ENCODE measurements around the gene TMCO2. TPM values are rescaled to one million over a fixed set of nuclear protein-coding genes. Genes with fewer than 3 reads are reported as not detected.

TMCO2 gene
- polyA plus RNA-seq, 1 experiment, result not detected

- no peak for TF ChIP-seq CTCF (IDR thresholded peaks at IDR 0.05; ENCODE audit: low read depth, low read length)
- ChIA-PET CTCF (interaction anchor here (1.2 to 1.7 kb wide), 3 partner anchors 75 to 97 kb away, joined by 3 to 7 read pairs (median 4); no protein-coding TSS in a partner anchor), POLR2A (no interaction called here)
- Histone ChIP-seq H3K27me3 (ENCODE audit: control insufficient read depth, insufficient read depth, low read length) (no peaks in the 10 kb centered on the region), H3K9me3 (ENCODE audit: control insufficient read depth, insufficient read depth, low read length) (no peaks in the 10 kb centered on the region; the same call in 1 of the 2 replicates), H3K27ac (ENCODE audit: low read depth, low read length) (no peak overlapping the region), H3K4me3 (ENCODE audit: low read depth, low read length) (no peak overlapping the region)
- no peak for DNase-seq (ENCODE audit: low read depth, low spot score)
Observed at GRCh38 chr1:40240390-40240789, 7.3 kb upstream of the TMCO2 start.

- ChIA-PET CTCF (interaction anchor here (0.6 to 1.4 kb wide), 3 partner anchors 16 to 164 kb away, joined by 3 to 5 read pairs (median 3); no protein-coding TSS in a partner anchor), POLR2A (interaction anchor here (0.6 to 1.0 kb wide), 2 partner anchors 17 kb away, joined by 3 to 4 read pairs; partner anchors contain the start of gene ZMPSTE24)
- no peaks in the 10 kb centered on the region for H3K27me3 ChIP-seq (ENCODE audit: control insufficient read depth, insufficient read depth, low read length)
- H3K27ac ChIP-seq (ENCODE audit: low read depth, low read length), result peak overlapping the region; percentile 21
- no peaks in the 10 kb centered on the region; the same call in 1 of the 2 replicates for H3K9me3 ChIP-seq (ENCODE audit: control insufficient read depth, insufficient read depth, low read length)
- no peak overlapping the region for H3K4me3 ChIP-seq (ENCODE audit: low read depth, low read length)
- no peak for DNase-seq (ENCODE audit: low read depth, low spot score)
- no peak for TF ChIP-seq CTCF (IDR thresholded peaks at IDR 0.05; ENCODE audit: low read depth, low read length)
Observed at GRCh38 chr1:40241362-40241761, 6.4 kb upstream of the TMCO2 start.

GRCh38 chr1:40243351-40243750 is 4.4 kb upstream of the TMCO2 start:
- no peak for TF ChIP-seq CTCF (IDR thresholded peaks at IDR 0.05; ENCODE audit: low read depth, low read length)
- H3K27ac ChIP-seq (ENCODE audit: low read depth, low read length), result no peak overlapping the region
- CTCF ChIA-PET, result interaction anchor here (0.6 to 1.1 kb wide), 3 partner anchors 53 to 122 kb away, joined by 4 to 5 read pairs (median 4); no protein-coding TSS in a partner anchor
- no peak overlapping the region for H3K4me3 ChIP-seq (ENCODE audit: low read depth, low read length)
- DNase-seq (ENCODE audit: low read depth, low spot score), result no peak
- H3K27me3 ChIP-seq (ENCODE audit: control insufficient read depth, insufficient read depth, low read length), result no peaks in the 10 kb centered on the region
- POLR2A ChIA-PET, result interaction anchor here (0.7 to 0.9 kb wide), 2 partner anchors 14 to 816 kb away, joined by 3 to 8 read pairs; partner anchors contain the start of gene ZMPSTE24
- no peaks in the 10 kb centered on the region; the same call in 1 of the 2 replicates for H3K9me3 ChIP-seq (ENCODE audit: control insufficient read depth, insufficient read depth, low read length)

GRCh38 chr1:40244138-40244744 is 3.5 kb upstream of the TMCO2 start:
- ChIA-PET CTCF (interaction anchor here (1.1 kb wide), 1 partner anchor 79 kb away, joined by 4 read pairs; no protein-coding TSS in a partner anchor), POLR2A (no interaction called here)
- TF ChIP-seq CTCF (IDR thresholded peaks at IDR 0.05; ENCODE audit: low read depth, low read length), result no peak

GRCh38 chr1:40245686-40246085 is 2.1 kb upstream of the TMCO2 start:
- no peak for TF ChIP-seq CTCF (IDR thresholded peaks at IDR 0.05; ENCODE audit: low read depth, low read length)
- H3K27ac ChIP-seq (ENCODE audit: low read depth, low read length), result no peak overlapping the region
- ChIA-PET POLR2A (no interaction called here), CTCF (interaction anchor here (1.1 kb wide), 1 partner anchor 48 kb away, joined by 3 read pairs; no protein-coding TSS in a partner anchor)
- H3K4me3 ChIP-seq (ENCODE audit: low read depth, low read length), result no peak overlapping the region
- no peak for DNase-seq (ENCODE audit: low read depth, low spot score)
- H3K9me3 ChIP-seq (ENCODE audit: control insufficient read depth, insufficient read depth, low read length), result no peaks in the 10 kb centered on the region; the same call in 1 of the 2 replicates
- no peaks in the 10 kb centered on the region for H3K27me3 ChIP-seq (ENCODE audit: control insufficient read depth, insufficient read depth, low read length)

More at GRCh38 chr1:40244138-40244744, 3.5 kb upstream of the TMCO2 start:
- H3K27ac ChIP-seq (ENCODE audit: low read depth, low read length), result peak overlapping the region; percentile 41
- no peak for DNase-seq (ENCODE audit: low read depth, low spot score)
- H3K4me3 ChIP-seq (ENCODE audit: low read depth, low read length), result no peak overlapping the region
- H3K9me3 ChIP-seq (ENCODE audit: control insufficient read depth, insufficient read depth, low read length), result no peaks in the 10 kb centered on the region; the same call in 1 of the 2 replicates
- H3K27me3 ChIP-seq (ENCODE audit: control insufficient read depth, insufficient read depth, low read length), result no peaks in the 10 kb centered on the region

Measured in AG04450 (cell line).